Stimulated activated CD4-positive, alpha-beta T cell treated with anti-CD3 and anti-CD28 coated beads, TNF-alpha, amount 100 ng/mL, for 4 hours (primary cell): ENCODE measurements around the gene NFASC.

Experiments used
- DNase-seq, 3 experiments: peaks; one replicate each; pipeline ENCODE4 v3.0.0-alpha.2; 2020; ENCODE audit warnings: low read depth in 3 of 3

NFASC gene

DNA sequence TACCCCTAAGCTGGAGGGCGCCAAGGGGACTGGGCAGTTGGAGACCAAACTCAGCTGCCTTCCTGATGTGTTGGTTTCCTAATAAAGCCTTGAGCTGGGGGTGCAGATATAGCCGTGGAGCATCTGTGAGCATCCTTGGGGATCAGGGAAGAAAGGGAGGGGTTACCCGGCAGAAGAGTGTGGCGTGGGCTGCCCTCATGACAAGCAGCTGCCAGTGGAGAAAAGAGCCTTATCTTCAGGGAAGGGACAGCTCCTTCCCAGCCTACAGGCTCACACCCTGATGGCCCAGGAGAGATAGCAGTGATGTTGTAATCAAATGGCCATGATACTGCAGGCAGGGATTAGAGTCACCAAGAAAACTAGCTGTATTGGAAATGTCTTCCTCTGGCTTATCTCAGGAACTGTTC, 10.8 kb upstream of the NFASC start:
- no peak for DNase-seq

GRCh38 chr1:204863024-204863423, 7.6 kb upstream of the NFASC start:
- DNase-seq: no peak

DNA sequence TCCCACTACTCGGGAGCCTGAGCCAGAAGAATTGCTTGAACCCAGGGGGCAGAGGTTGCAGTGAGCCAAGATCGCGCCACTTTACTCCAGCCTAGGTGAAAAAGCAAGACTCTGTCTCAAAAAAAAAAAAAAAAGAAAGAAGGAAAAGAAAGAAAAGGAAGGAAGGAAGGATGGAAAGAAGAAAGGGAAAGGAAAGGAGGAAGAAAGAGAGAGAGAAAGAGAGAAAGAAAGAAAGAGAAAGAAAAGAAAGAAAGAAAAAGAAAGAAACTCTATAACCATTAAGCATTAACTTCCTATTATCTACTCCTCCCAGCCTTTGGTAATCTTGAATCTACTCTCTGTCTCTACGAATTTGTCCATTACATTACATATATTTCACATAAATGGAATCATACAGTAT, 6.9 kb upstream of the NFASC start:
- DNase-seq: no peak

GRCh38 chr1:204866051-204866596, 4.5 kb upstream of the NFASC start:
- DNase-seq: no peak

DNA sequence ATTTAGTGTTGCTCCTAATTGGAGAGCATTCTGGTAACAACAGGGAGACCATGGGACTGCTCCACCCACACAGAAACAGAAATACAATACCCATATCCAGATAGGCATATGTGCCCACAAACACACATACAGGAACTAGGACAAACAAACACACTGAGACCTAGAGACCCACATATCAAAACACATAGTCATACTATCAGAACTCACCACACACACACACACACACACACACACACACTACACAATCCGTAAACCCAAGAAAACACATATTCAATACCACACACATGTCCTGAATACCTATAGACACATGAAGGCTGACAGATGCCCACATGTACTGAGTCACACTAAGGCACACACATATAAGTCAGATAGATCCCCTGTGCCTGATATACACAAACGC, 3.5 kb upstream of the NFASC start:
- DNase-seq: no peak

DNA sequence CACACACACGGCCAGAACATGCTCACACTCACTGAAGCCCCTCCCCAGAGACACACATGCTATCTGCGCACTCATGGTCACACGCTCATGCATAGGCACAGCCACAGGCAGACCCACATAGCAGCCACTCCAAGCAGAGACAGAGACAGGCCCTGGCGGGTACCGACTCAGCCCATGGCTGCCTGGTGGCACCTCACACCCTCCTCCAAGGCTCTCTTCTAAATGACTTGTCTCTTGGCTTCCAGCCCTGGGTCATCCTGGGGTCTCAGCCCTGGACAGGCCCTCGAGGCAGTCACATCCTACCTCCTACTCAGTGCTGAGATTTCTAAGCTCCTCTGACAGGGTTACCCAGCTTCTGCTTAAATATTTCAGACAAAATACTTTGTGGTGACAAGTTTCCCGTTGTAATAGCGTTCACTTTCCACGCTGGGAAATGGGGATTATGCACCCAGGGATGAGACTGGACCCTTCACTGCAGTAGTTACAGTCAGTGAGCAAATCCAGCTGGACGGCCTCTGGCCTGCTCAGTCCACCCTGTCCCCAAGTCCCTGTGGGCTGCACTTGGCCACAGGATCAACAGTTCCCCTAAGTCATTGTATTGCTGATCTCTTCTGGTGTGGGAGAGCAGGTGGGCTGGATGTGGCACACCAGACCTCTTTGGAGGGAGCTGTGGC, 2.9 kb upstream of the NFASC start:
- DNase-seq: no peak

GRCh38 chr1:204868340-204868700, 2.3 kb upstream of the NFASC start:
- no peak for DNase-seq

DNA sequence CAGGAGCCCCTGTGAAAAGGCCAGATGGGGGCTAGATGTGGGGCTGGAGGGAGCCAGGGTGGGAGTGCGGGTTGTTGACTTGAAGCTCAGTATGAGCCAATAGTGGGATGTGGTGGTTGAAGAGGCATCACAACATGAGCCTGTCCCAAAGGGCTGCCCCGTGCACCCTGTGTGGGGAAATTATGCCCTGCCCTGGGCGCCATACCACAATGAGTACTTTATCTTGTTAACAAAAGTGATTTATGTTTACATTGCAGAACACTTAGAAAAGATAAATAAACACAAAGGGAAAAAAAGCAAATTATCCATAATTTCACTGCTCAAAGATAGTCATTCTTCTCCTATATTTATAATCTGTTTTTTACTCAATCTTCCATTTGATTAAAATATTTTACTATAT, 1.6 kb upstream of the NFASC start:
- DNase-seq: no peak

GRCh38 chr1:204871405-204872037, 859 bp downstream of the NFASC start:
- DNase-seq: no peak

GRCh38 chr1:204872262-204872881, 1.7 kb downstream of the NFASC start:
- no peak for DNase-seq

GRCh38 chr1:204873176-204873575, 2.5 kb downstream of the NFASC start:
- no peak for DNase-seq

- DNase-seq: no peak
These were observed 3.1 kb downstream of the NFASC start for GRCh38 chr1:204873714-204874113.

GRCh38 chr1:204874274-204874673, 3.6 kb downstream of the NFASC start:
- DNase-seq: no peak

DNA sequence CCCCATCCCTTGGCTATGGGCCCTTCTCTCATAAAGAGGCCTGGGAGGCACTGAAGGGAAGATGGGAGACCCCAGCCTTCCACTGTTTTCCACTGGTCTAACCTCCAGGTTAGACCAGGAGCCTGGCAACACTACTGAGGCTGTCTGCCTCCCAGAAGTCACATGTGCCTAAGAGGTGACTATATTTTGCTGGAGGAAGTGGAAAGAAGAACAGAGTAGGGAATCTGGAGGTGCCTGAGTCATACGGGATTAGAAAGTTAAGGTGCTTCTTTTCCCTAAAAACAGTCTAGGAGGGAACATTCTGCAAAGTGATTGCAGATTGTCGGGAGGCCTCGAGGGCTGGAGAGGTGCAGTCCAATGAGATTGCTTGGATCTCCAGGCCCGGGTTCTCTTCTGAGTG, 4.6 kb downstream of the NFASC start:
- DNase-seq: no peak

DNA sequence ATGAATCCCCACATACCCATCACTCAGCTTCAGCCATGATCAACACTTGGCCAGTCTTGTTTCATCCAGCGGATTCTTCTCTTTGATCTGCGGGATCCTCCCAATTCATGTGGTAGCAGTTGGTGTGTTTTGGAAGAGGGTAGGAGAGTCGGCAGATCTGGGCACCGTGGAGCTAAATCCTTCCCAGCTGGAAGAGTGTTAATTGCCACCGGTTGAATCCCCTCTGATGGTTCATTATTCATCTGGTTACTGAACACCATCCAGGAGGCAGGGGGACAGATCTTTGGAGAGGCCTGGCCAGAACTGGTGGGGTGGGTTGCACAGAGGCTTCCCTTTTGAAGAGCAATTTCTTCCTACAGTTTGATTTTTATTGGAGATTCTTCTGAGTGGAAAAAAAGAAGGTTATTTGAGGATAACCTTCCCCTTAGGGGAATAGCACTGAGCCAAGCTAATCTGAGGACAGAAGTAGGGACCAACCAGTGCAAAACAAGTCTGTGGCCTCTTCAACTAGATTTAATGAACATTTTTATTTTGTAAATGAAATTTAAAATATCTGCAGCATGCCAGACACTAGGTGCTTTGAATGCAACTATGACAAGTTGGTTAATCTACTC, 8.1 kb downstream of the NFASC start:
- no peak for DNase-seq

GRCh38 chr1:204879351-204879750, 8.7 kb downstream of the NFASC start:
- no peak for DNase-seq

DNA sequence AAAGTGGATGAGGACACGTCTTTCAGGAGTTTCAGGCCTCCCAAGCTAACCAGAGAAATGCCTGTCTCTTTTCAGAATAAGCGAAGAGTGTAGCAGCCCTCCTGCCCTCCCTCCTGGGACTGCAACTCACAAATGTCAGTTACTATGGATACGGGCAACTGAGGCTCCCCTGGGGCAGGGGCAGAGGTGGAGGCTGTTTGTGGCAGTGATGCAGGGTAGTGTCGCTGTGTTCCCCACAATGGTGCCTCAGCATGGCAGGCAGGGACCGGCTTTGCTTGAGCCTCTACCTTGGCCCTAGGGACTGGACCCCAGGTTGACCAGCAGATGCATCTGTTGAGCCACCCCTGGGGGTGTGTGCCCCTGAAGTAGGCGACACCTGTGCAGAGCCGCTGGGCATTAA, 10.2 kb downstream of the NFASC start:
- DNase-seq: no peak

GRCh38 chr1:204882479-204882878, 11.8 kb downstream of the NFASC start:
- DNase-seq: no peak

DNA sequence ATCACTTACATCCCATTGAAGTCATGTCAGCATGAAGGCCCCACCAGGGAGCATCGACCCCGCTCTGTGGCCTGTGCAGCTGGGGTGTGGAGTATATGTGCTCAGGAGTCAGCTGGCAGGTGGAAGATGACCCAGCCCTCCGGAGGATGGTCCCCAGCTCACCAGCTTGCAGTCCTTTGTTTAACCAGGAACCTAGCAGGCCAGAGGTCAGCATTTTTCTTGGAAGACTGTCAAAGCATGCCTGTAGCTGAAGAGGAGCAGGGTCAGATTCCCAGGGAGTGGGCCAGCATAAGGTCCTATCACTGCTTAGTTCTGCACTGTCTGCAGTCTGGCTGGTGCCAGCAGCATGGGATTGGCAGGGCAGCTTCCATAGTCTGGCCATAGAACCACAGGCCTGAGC, 12.7 kb downstream of the NFASC start:
- no peak for DNase-seq

DNA sequence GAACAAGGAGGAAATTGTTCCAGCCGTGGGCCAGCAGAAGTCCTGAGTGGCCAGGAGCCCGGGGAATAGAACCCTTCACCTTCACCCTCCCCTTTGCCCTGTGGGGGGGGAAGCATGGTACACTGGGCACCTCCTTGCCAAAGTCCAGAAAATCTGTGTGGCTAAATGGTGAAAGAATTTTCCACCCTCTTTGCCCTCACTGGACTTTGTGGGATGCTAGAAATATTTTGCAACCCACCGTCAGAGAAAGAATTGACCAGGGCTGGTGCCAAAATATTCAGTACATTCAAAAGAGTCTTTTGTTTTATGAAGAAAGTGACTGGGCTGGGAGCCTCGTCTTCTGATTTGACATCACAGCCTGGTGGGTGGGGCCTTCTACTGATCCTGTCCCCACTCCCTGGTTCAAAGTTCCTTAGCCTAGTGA, 14.6 kb downstream of the NFASC start:
- DNase-seq: no peak

DNA sequence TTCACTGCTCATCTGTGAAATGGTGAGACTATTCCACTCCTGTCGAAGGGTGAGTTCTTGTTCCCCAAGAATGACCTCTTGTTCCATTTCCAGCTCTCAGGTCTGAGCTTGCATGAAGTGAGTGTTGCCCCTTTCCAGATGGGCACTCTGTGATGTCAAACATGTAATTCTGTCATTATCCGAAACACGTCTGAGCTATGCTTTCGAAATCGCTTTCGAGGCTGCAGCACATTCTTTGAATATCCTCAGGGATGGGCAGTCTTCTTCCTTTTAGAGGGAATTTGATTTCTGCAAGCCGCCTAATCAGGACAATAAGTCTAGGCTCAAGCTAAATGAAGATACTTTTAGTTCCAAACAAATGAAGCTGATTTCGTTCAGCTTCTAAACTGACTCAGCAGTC, 15.1 kb downstream of the NFASC start:
- DNase-seq: no peak

DNA sequence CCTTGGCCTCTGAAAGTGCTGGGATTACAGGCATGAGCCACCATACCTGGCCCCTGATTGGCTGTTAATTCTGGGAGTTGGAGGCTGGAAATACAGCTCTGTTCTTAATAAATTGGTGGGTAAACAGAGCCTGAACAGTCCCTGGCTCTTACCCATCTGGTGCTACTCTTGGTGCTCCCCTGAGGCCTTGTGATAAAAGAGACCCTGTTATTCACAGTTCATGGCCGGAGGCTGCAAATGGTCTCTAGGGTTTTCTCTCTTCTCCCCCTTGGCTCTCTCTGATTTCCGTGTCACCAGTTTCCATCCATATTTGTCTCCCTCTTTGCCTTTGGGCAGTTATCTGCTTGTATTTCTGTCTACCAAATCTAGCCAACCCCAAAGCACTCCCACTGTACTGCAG, 17.2 kb downstream of the NFASC start:
- DNase-seq: no peak

DNA sequence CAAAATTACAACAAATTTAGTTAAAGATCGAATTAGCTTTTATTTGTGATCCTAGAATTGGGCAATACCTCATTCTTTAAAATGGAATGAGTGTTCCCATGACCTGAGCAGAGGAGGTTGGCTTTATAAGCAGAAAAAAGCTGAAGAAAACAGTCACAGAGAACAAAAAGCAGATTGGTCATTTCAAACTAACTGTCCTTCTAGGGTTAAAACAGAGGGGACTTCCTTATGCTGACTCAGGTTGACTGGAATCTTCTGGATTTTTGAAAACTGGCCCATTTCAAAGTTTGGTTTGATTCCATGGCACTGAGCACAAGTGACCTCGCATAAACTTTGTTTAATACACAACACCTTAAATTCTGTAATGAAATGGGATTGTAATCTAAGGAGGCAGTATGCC, 17.6 kb downstream of the NFASC start:
- no peak for DNase-seq
